Tibial nerve (tissue), 4 donors: Measurements from ENCODE around the gene CRP. TPM values are rescaled to one million over a fixed set of nuclear protein-coding genes. Genes with fewer than 3 reads are reported as not detected.

Experiments
- DNase-seq, 2 donors: peaks; one replicate each; pipeline ENCODE4 v3.0.0-alpha.2; 2019; ENCODE audit warnings: low spot score in 2 of 2
- H3K27ac ChIP-seq, 4 donors: fragments of 200-600 bp; sonication (generic) in 3 of 4; one replicate each; pipeline ENCODE4 v1.5.1; 2017 to 2019; ENCODE audit warnings: mild to moderate bottlenecking in 1 of 4
- H3K27me3 ChIP-seq, 2 donors: fragments of 200-600 bp; sonication (generic) in 1 of 2; one replicate each; pipeline versions ENCODE4 v1.5.1 to v1.6.0; 2017 to 2019
- H3K36me3 ChIP-seq, 3 donors: fragments of 200-600 bp; sonication (generic); one replicate each; pipeline ENCODE4 v1.5.1; 2018 to 2019
- H3K4me1 ChIP-seq, 4 donors: fragments of 200-600 bp; sonication (generic) in 3 of 4; one replicate each; pipeline ENCODE4 v1.5.1; 2017 to 2019
- H3K4me3 ChIP-seq, 4 donors: fragments of 200-600 bp; sonication (generic) in 3 of 4; one replicate each; pipeline ENCODE4 v1.5.1; 2017 to 2019; ENCODE audit warnings: mild to moderate bottlenecking in 1 of 4, moderate library complexity in 1 of 4
- H3K9me3 ChIP-seq, 4 donors: fragments of 200-600 bp; sonication (generic) in 3 of 4; one replicate each; pipeline ENCODE4 v1.5.1; 2017 to 2019
- EP300 ChIP-seq, 2 donors: sonication (generic); formaldehyde crosslinking; IDR thresholded peaks; one replicate each; pipeline ENCODE4 v1.6.1; 2017; ENCODE audit warnings: antibody characterized with exemption in 2 of 2, mild to moderate bottlenecking in 1 of 2
- POLR2A ChIP-seq, 2 donors: fragments of 450-650 bp; IDR thresholded peaks; one replicate each; pipeline ENCODE4 v1.6.1; 2017; ENCODE audit warnings: antibody characterized with exemption in 2 of 2, mild to moderate bottlenecking in 2 of 2, moderate library complexity in 2 of 2
- WGBS, 2 donors: methylation state at CpG; one replicate each; pipeline ENCODE4 v1.1.5; 2018; 5-methylcytosine and 5-hydroxymethylcytosine counted together
- total RNA-seq, 4 donors: library from RNA; depleted of rRNA; stranded (reverse); fragments of >200 nt; gene quantifications; one replicate each; pipeline ENCODE4 v1.1.0, GENCODE V29; 2016
- TF ChIP-seq, protein P1 (sequence below), 5 experiments: fragments of 200-600 bp in 3 of 5; fragments of 450-650 bp in 2 of 5; sonication (generic) in 3 of 5; IDR thresholded peaks; one replicate each; pipeline ENCODE4 v1.5.1; 2016 to 2019; ENCODE audit warnings: antibody characterized with exemption in 5 of 5, mild to moderate bottlenecking in 3 of 5, moderate library complexity in 2 of 5

The CRP gene
- total RNA-seq, 4 donors from 2014 or later, result not detected

DNA sequence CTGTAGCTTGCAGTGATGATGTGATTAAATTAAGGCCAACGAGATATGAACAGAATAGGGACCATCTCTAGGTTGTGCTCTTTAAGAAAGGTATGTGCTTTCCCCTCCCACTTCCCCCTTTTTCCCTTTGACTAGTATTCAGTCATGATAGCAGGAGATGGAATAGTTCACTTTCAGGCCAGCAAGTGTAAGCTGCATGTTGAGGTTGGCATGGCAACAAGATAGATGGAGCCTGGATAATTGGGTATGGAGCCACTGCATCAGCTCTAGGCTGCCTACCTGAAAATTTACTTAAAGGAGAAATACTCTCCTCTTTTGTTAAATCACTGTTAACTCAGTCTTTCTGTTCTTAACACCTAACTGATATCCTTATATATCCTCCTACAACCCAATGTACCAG, 1.5 kb upstream of the CRP start:
- no peak overlapping the region for H3K4me3 ChIP-seq
- no peak for DNase-seq
- H3K9me3 ChIP-seq, result peaks cover 0 to 8% (median 0%) of the 10 kb centered on the region in 4 donors
- H3K27me3 ChIP-seq, result no peaks in the 10 kb centered on the region
- H3K36me3 ChIP-seq, result no peaks in the 10 kb centered on the region
- H3K4me1 ChIP-seq, result no peaks in the 10 kb centered on the region
- 72 to 94% methylated on average over 1 of the region's 1 CpG for WGBS, 2 donors
- no peak overlapping the region for H3K27ac ChIP-seq
- TF ChIP-seq EP300 (IDR thresholded peaks at IDR 0.05), result no peak
- TF ChIP-seq, protein P1, sequence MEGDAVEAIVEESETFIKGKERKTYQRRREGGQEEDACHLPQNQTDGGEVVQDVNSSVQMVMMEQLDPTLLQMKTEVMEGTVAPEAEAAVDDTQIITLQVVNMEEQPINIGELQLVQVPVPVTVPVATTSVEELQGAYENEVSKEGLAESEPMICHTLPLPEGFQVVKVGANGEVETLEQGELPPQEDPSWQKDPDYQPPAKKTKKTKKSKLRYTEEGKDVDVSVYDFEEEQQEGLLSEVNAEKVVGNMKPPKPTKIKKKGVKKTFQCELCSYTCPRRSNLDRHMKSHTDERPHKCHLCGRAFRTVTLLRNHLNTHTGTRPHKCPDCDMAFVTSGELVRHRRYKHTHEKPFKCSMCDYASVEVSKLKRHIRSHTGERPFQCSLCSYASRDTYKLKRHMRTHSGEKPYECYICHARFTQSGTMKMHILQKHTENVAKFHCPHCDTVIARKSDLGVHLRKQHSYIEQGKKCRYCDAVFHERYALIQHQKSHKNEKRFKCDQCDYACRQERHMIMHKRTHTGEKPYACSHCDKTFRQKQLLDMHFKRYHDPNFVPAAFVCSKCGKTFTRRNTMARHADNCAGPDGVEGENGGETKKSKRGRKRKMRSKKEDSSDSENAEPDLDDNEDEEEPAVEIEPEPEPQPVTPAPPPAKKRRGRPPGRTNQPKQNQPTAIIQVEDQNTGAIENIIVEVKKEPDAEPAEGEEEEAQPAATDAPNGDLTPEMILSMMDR (IDR thresholded peaks at IDR 0.05), result no peak
- no peak for TF ChIP-seq POLR2A (IDR thresholded peaks at IDR 0.05)

DNA sequence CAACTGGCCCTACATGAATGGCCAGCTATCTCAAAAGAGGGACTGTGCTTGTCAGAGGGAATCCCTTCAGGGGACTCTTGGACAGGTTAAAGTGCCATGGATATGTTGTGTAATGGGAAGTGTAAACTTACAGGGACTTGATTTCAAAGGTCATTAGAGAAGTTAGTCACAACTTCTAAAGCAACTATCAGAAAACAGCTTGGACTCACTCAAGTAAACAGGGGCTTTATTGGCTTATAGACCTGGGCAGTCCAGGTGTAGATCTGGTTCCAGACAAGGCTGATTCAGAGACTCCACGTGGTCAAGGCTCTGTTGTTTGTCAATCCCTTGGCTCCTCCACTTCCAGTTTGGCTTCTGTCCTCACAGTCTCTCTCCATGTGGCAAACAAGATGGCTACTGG, 2.3 kb downstream of the CRP start:
- no peak for TF ChIP-seq POLR2A (IDR thresholded peaks at IDR 0.05)
- TF ChIP-seq EP300 (IDR thresholded peaks at IDR 0.05), result no peak
- TF ChIP-seq, protein P1 (IDR thresholded peaks at IDR 0.05), result no peak
- Histone ChIP-seq H3K4me3 (no peak overlapping the region), H3K27ac (no peak overlapping the region), H3K9me3 (no peaks in the 10 kb centered on the region), H3K36me3 (no peaks in the 10 kb centered on the region), H3K4me1 (no peaks in the 10 kb centered on the region), H3K27me3 (no peaks in the 10 kb centered on the region)
- no peak for DNase-seq
- 54 to 69% methylated on average over 1 of the region's 1 CpG for WGBS, 2 donors

DNA sequence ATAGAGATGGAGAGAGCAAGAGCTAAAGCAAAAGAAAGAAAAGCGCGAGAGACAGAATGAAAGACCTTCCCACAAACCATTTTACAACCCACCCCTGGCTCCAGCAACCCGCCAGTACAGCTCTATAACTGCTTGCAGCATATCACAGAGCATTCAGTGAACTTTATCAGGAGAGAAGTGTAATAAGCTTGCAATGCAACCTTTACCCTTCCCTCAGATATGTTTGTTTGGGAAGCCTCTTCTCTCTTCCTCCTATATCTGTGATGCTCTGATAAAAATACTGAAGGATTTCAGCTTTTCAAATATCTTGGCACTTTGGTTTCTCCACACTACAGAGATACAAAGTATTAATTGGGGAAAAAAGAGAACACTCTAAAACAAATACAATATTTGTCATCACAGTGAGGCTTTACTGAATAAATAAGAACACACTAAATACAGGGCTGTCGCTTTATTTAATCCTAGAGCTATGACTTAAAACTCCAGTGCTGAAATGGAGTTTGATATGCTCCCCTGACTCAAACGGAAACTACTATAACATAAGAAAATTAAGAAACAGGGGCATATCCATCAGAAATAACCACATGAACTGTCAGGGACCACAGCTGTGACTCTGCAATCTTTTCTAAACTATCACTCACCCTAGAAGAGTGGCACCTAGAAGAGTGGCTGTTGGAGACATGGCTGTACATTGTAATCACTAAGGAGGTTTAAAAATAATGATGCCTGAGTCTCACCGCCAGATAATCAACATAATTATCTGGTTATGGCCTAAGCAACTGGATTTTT, 6.7 kb downstream of the CRP start:
- Histone ChIP-seq H3K4me3 (no peak overlapping the region), H3K4me1 (no peaks in the 10 kb centered on the region), H3K27me3 (no peaks in the 10 kb centered on the region), H3K9me3 (no peaks in the 10 kb centered on the region), H3K27ac (no peak overlapping the region), H3K36me3 (no peaks in the 10 kb centered on the region)
- 88 to 89% methylated on average over 6 of the region's 6 CpGs for WGBS, 2 donors
- no peak for DNase-seq
- TF ChIP-seq POLR2A (IDR thresholded peaks at IDR 0.05), result no peak
- TF ChIP-seq EP300 (IDR thresholded peaks at IDR 0.05), result no peak
- TF ChIP-seq, protein P1 (IDR thresholded peaks at IDR 0.05), result no peak

DNA sequence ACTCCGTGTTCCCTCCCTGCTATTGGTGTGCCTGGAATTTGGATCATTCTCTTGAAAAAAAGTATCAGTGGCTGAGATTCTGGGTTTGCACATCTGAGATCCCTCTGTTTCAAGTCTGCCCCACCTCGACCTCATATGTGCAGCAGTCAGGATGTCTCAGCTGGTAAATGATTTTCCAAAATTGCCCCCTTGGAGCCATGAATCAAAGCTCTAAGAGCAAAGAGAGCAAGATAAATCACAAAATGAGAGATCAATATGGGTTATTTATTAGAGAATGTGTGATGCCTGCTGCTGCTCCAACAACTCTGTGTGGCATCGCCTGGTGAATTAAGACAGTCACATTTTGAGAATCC, 8.5 kb downstream of the CRP start:
- 49 to 55% methylated on average over 3 of the region's 3 CpGs for WGBS, 2 donors
- H3K27me3 ChIP-seq, result no peaks in the 10 kb centered on the region
- no peak for DNase-seq
- H3K27ac ChIP-seq, result no peak overlapping the region
- H3K36me3 ChIP-seq, result no peaks in the 10 kb centered on the region
- no peak overlapping the region for H3K4me3 ChIP-seq
- TF ChIP-seq EP300 (IDR thresholded peaks at IDR 0.05) (no peak), POLR2A (IDR thresholded peaks at IDR 0.05) (no peak)
- TF ChIP-seq, protein P1 (IDR thresholded peaks at IDR 0.05), result no peak
- no peaks in the 10 kb centered on the region for H3K9me3 ChIP-seq
- no peaks in the 10 kb centered on the region for H3K4me1 ChIP-seq

DNA sequence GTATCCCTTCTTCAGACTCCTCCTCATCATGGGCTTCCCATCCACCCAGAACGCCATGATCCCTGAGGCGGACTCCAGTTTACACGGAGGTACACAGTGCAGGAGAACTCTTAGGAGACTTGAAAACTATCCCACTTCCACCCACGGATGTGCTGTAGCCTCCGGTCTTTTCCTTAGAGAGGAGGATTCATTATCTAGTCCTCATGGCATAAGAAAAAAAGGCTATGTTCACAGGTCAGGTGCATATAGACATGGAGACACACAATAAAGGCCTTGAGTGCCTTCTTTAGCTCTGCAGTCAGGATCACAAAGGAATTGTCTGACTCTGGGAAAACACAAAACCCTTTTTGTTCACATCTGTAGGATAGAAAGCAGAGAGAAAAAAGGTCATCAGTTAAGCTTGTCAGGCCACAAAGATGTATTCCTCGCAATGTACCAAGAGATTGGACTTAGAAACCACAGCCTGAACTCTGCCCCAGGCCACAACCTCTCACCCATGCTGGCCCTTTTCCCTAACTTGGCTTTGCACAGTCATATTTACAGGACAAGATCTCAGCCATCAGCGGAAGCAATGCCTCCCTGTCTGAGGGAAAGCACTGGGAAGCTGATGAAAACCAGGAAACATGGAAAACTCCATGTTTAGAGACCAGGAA, 9.0 kb downstream of the CRP start:
- no peak for TF ChIP-seq EP300 (IDR thresholded peaks at IDR 0.05)
- TF ChIP-seq, protein P1 (IDR thresholded peaks at IDR 0.05), result no peak
- no peak for TF ChIP-seq POLR2A (IDR thresholded peaks at IDR 0.05)
- H3K4me3 ChIP-seq, result no peak overlapping the region
- H3K9me3 ChIP-seq, result no peaks in the 10 kb centered on the region
- no peak for DNase-seq
- no peak overlapping the region for H3K27ac ChIP-seq
- H3K27me3 ChIP-seq, result no peaks in the 10 kb centered on the region
- H3K36me3 ChIP-seq, result no peaks in the 10 kb centered on the region
- WGBS, 2 donors, result 40 to 46% methylated on average over 7 of the region's 7 CpGs
- H3K4me1 ChIP-seq, result no peaks in the 10 kb centered on the region
